ENCODE data around the gene CC2D2A.

GRCh38 chr4:15488658-15489470, 19.2 kb downstream of the CC2D2A start:
- TF ChIP-seq POLR2A (IDR thresholded peaks at IDR 0.05; ENCODE audit: low read length) (no peak), GATA1 (IDR thresholded peaks at IDR 0.05; ENCODE audit: low read depth, low read length) (no peak)
